ENCODE measurements around the gene ALG12. TPM values are rescaled to one million over a fixed set of nuclear protein-coding genes. Genes with fewer than 3 reads are reported as not detected.

Gene ALG12
- total and polyA plus RNA-seq, 2 experiments from 2014 or later, result 18.7 to 23.3 TPM

DNA sequence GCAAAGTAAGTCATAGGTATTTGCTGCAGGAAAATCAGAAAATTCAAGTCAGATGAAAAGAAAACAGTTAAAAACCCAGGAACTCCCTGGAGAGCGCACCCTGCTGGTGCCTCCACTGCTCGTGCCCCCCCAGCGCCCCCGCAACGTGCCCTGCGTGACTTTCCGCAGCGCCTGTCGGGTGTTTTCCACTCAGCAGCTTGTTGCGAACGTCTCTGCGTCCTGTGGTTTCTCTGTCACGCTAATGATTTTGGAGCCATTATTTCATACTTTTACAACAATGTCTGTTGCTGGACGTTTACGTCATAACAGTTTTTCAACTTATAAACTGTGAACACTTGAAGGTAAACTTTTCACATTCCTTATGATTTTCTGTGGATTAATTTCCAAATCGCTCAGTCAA is 5.2 kb upstream of the ALG12 start:
- H3K79me2 ChIP-seq (replicated peaks; ENCODE audit: insufficient read depth), result no peaks in the 10 kb centered on the region
- H2AFZ ChIP-seq, result no peak overlapping the region
- no peak overlapping the region; the same call in 1 of the 2 replicates for H3K27ac ChIP-seq (ENCODE audit: low read depth)
- no peaks in the 10 kb centered on the region for H3K27me3 ChIP-seq (ENCODE audit: insufficient read depth)
- H4K20me1 ChIP-seq (replicated peaks; ENCODE audit: insufficient read depth), result no peaks in the 10 kb centered on the region
- H3K36me3 ChIP-seq (ENCODE audit: insufficient read depth), result no peaks in the 10 kb centered on the region
- Mint-ChIP-seq H3K27me3 (ENCODE audit: insufficient read depth, low read depth, poor library complexity) (peaks cover 10% of the 10 kb centered on the region), H3K9me3 (no peaks in the 10 kb centered on the region), H3K27ac (no peak overlapping the region; the same call in 1 of the 2 replicates), H3K4me1 (peaks cover 19% of the 10 kb centered on the region), H3K4me3 (no peak overlapping the region), H3K36me3 (ENCODE audit: low read depth) (peaks cover 4% of the 10 kb centered on the region; the same call in 2 of the 3 replicates)
- no peaks in the 10 kb centered on the region; the same call in 1 of the 2 replicates for H3K4me1 ChIP-seq (ENCODE audit: insufficient read depth)
- no peaks in the 10 kb centered on the region; the same call in 1 of the 2 replicates for H3F3A ChIP-seq (replicated peaks; ENCODE audit: low read depth)
- H3K4me3 ChIP-seq, result no peak overlapping the region
- no peak for ATAC-seq
- DNase-seq (ENCODE audit: low spot score), result no peak
- no peak overlapping the region for H3K4me2 ChIP-seq
- H3K9me2 ChIP-seq (ENCODE audit: insufficient read depth), result no peaks in the 10 kb centered on the region
- TF ChIP-seq, protein P1, sequence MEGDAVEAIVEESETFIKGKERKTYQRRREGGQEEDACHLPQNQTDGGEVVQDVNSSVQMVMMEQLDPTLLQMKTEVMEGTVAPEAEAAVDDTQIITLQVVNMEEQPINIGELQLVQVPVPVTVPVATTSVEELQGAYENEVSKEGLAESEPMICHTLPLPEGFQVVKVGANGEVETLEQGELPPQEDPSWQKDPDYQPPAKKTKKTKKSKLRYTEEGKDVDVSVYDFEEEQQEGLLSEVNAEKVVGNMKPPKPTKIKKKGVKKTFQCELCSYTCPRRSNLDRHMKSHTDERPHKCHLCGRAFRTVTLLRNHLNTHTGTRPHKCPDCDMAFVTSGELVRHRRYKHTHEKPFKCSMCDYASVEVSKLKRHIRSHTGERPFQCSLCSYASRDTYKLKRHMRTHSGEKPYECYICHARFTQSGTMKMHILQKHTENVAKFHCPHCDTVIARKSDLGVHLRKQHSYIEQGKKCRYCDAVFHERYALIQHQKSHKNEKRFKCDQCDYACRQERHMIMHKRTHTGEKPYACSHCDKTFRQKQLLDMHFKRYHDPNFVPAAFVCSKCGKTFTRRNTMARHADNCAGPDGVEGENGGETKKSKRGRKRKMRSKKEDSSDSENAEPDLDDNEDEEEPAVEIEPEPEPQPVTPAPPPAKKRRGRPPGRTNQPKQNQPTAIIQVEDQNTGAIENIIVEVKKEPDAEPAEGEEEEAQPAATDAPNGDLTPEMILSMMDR (conservative IDR thresholded peaks at IDR 0.05; ENCODE audit: low read depth in 2 of 2), result peak; percentile 31 to 41
- TF ChIP-seq STAT1 (IDR thresholded peaks at IDR 0.05; ENCODE audit: unreplicated experiment) (no peak), EZH2phosphoT487 (IDR thresholded peaks at IDR 0.05; ENCODE audit: unreplicated experiment) (no peak), ZNF114 (CRISPR knock-in tag; IDR thresholded peaks at IDR 0.05) (no peak), EZH2 (IDR thresholded peaks at IDR 0.05; ENCODE audit: low read depth, unreplicated experiment) (no peak)
- TF ChIP-seq, protein P2, sequence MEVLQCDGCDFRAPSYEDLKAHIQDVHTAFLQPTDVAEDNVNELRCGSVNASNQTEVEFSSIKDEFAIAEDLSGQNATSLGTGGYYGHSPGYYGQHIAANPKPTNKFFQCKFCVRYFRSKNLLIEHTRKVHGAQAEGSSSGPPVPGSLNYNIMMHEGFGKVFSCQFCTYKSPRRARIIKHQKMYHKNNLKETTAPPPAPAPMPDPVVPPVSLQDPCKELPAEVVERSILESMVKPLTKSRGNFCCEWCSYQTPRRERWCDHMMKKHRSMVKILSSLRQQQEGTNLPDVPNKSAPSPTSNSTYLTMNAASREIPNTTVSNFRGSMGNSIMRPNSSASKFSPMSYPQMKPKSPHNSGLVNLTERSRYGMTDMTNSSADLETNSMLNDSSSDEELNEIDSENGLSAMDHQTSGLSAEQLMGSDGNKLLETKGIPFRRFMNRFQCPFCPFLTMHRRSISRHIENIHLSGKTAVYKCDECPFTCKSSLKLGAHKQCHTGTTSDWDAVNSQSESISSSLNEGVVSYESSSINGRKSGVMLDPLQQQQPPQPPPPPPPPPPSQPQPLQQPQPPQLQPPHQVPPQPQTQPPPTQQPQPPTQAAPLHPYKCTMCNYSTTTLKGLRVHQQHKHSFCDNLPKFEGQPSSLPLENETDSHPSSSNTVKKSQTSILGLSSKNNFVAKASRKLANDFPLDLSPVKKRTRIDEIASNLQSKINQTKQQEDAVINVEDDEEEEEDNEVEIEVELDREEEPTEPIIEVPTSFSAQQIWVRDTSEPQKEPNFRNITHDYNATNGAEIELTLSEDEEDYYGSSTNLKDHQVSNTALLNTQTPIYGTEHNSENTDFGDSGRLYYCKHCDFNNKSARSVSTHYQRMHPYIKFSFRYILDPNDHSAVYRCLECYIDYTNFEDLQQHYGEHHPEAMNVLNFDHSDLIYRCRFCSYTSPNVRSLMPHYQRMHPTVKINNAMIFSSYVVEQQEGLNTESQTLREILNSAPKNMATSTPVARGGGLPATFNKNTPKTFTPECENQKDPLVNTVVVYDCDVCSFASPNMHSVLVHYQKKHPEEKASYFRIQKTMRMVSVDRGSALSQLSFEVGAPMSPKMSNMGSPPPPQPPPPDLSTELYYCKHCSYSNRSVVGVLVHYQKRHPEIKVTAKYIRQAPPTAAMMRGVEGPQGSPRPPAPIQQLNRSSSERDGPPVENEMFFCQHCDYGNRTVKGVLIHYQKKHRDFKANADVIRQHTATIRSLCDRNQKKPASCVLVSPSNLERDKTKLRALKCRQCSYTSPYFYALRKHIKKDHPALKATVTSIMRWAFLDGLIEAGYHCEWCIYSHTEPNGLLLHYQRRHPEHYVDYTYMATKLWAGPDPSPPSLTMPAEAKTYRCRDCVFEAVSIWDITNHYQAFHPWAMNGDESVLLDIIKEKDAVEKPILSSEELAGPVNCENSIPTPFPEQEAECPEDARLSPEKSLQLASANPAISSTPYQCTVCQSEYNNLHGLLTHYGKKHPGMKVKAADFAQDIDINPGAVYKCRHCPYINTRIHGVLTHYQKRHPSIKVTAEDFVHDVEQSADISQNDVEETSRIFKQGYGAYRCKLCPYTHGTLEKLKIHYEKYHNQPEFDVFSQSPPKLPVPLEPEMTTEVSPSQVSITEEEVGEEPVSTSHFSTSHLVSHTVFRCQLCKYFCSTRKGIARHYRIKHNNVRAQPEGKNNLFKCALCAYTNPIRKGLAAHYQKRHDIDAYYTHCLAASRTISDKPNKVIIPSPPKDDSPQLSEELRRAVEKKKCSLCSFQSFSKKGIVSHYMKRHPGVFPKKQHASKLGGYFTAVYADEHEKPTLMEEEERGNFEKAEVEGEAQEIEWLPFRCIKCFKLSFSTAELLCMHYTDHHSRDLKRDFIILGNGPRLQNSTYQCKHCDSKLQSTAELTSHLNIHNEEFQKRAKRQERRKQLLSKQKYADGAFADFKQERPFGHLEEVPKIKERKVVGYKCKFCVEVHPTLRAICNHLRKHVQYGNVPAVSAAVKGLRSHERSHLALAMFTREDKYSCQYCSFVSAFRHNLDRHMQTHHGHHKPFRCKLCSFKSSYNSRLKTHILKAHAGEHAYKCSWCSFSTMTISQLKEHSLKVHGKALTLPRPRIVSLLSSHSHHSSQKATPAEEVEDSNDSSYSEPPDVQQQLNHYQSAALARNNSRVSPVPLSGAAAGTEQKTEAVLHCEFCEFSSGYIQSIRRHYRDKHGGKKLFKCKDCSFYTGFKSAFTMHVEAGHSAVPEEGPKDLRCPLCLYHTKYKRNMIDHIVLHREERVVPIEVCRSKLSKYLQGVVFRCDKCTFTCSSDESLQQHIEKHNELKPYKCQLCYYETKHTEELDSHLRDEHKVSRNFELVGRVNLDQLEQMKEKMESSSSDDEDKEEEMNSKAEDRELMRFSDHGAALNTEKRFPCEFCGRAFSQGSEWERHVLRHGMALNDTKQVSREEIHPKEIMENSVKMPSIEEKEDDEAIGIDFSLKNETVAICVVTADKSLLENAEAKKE (CRISPR knock-in tag; IDR thresholded peaks at IDR 0.05), result no peak

Data from GM23338 (cell line).